HL-60 (cell line): Measurements from ENCODE around the gene RAB44.

Source experiments
- DNase-seq, 2 experiments: peaks; one replicate each; pipeline ENCODE4 v3.0.0-alpha.2; 2010 to 2020; ENCODE audit warnings: low read depth in 1 of 2, low spot score in 1 of 2
- H3K27ac ChIP-seq: fragments of 250-450 bp; sonication (Bioruptor Pico); replicated peaks from 2 replicates; pipeline ENCODE4 v1.5.1; 2020; ENCODE audit warnings: mild to moderate bottlenecking, moderate library complexity
- H3K27me3 ChIP-seq: fragments of 250-450 bp; sonication (Bioruptor Pico); 2 replicates; pipeline ENCODE4 v1.5.1; 2021; ENCODE audit warnings: mild to moderate bottlenecking, moderate library complexity; ENCODE audit not compliant: insufficient read depth, poor library complexity, severe bottlenecking
- H3K4me3 ChIP-seq: replicated peaks from 2 replicates; pipeline ENCODE4 v1.5.1; 2011; ENCODE audit warnings: mild to moderate bottlenecking, control low read depth, low read length; ENCODE audit not compliant: insufficient read depth
- CTCF ChIP-seq: IDR thresholded peaks from one replicate; pipeline ENCODE4 v1.5.1; 2011; ENCODE audit warnings: low read length, control low read depth, inconsistent platforms; ENCODE audit not compliant: insufficient read depth
- GABPA ChIP-seq: IDR thresholded peaks from 2 replicates; pipeline ENCODE4 v1.6.1; 2012; ENCODE audit warnings: low read depth
- POLR2AphosphoS5 ChIP-seq: IDR thresholded peaks from 2 replicates; pipeline ENCODE4 v1.6.1; 2012; ENCODE audit warnings: low read depth
- SPI1 ChIP-seq: IDR thresholded peaks from 2 replicates; pipeline ENCODE4 v1.6.1; 2012; ENCODE audit warnings: low read depth, mild to moderate bottlenecking, borderline replicate concordance
- TF ChIP-seq, protein P1 (sequence below): IDR thresholded peaks from 2 replicates; pipeline ENCODE4 v1.6.1; 2012; ENCODE audit warnings: low read depth; ENCODE audit not compliant: insufficient replicate concordance

The RAB44 gene

DNA sequence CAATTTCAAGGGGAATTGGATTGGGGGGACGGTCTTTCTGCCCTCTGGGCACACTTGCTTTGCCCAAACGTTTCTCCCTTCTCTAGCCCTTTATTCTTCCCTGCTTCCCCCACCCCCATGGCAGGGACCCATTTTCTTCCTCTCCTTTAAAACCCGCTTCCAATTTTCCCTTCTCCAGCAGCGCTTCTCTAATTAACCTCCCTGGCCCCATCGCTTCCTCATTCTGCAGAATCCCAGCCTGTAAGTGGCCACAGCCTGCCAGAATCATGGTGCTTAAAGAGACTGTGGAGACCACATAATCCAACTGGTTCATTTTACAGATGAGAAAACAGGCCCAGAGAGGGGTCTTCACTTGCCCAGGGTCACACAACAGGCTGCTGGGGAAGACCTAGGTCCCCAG, 80.2 kb downstream of the RAB44 start:
- Histone ChIP-seq H3K27ac (no peak overlapping the region), H3K4me3 (no peak overlapping the region), H3K27me3 (no peaks in the 10 kb centered on the region)
- TF ChIP-seq SPI1 (peak; percentile 83), GABPA (no peak)
- DNase-seq, result peak in 1 of 2 experiments; percentile 54

- H3K27ac ChIP-seq, result no peak overlapping the region
- no peak for TF ChIP-seq GABPA
- TF ChIP-seq, protein P1, sequence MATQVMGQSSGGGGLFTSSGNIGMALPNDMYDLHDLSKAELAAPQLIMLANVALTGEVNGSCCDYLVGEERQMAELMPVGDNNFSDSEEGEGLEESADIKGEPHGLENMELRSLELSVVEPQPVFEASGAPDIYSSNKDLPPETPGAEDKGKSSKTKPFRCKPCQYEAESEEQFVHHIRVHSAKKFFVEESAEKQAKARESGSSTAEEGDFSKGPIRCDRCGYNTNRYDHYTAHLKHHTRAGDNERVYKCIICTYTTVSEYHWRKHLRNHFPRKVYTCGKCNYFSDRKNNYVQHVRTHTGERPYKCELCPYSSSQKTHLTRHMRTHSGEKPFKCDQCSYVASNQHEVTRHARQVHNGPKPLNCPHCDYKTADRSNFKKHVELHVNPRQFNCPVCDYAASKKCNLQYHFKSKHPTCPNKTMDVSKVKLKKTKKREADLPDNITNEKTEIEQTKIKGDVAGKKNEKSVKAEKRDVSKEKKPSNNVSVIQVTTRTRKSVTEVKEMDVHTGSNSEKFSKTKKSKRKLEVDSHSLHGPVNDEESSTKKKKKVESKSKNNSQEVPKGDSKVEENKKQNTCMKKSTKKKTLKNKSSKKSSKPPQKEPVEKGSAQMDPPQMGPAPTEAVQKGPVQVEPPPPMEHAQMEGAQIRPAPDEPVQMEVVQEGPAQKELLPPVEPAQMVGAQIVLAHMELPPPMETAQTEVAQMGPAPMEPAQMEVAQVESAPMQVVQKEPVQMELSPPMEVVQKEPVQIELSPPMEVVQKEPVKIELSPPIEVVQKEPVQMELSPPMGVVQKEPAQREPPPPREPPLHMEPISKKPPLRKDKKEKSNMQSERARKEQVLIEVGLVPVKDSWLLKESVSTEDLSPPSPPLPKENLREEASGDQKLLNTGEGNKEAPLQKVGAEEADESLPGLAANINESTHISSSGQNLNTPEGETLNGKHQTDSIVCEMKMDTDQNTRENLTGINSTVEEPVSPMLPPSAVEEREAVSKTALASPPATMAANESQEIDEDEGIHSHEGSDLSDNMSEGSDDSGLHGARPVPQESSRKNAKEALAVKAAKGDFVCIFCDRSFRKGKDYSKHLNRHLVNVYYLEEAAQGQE, result no peak
- no peak for TF ChIP-seq POLR2AphosphoS5
- TF ChIP-seq SPI1, result no peak
- TF ChIP-seq CTCF, result no peak
- H3K4me3 ChIP-seq, result no peak overlapping the region
- no peak for DNase-seq
- H3K27me3 ChIP-seq, result no peaks in the 10 kb centered on the region
Measured at GRCh38 chr6:36779227-36779626, 81.6 kb downstream of the RAB44 start.

DNA sequence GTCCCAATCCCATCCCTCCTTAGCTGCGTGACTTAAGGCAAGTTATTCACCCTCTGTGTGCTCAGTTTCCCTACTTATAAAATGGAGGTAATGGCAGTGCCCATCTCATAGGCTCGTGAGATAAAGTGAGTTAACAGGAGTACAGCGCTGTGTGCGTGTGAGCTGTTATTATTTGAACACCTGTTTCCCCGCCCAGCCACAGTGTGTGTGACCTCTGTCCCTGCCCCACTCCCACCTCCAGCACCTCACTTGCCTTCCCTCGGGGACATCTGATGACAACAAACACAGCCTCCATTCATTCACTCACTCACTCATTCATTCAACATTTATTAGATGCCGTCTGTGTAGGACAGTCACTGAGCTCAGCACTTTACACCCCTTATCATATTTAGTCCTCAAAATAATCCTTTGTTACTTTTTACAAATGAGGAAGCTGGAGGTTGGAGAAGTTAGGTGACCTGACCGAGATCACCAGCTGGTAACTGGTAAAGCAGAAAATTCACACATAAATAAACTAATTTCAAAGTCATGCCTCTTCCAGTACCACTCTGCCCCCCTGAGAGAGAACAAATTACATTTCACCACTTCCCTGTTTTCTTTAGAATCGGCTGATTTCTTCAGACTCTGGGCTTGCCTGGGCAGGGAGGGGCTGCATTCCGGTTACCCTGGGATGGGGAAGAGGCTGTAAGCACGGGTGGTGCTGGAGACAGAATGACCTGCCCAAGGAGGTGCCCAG, 83.0 kb downstream of the RAB44 start:
- H3K27me3 ChIP-seq, result no peaks in the 10 kb centered on the region
- no peak overlapping the region for H3K4me3 ChIP-seq
- TF ChIP-seq CTCF (no peak), SPI1 (peak; percentile 93), POLR2AphosphoS5 (no peak), GABPA (no peak)
- TF ChIP-seq, protein P1, result no peak
- no peak overlapping the region; the same call in 1 of the 2 replicates for H3K27ac ChIP-seq
- peak in 1 of 2 experiments; percentile 81 for DNase-seq

DNA sequence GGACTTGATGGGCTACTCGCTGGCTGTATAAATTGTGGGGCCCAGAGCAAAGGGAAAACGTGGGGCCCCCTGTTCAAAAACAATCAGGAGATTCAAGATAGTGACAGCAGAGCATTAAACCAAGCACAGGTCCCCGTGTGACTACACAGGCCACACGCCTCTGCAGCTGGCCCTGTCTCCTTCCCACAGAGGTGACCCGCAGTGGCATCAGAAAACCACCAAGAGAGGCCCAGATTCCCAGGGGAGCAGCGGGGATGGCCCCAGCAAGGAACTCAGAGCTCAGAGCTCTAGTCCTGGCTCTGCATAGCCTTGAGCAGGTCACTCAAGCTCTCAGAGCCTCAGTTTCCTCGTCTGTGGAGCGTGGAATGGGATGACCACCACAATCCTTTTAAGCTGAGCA, 84.0 kb downstream of the RAB44 start:
- no peak overlapping the region for H3K4me3 ChIP-seq
- TF ChIP-seq, protein P1, result no peak
- 0 out of 2 replicates have a peak, but pooled peaks have one; percentile 29 for TF ChIP-seq POLR2AphosphoS5

More for the DNA sequence above, 84.0 kb downstream of the RAB44 start:
- DNase-seq, result peak in 1 of 2 experiments; percentile 32
- Histone ChIP-seq H3K27ac (no peak overlapping the region), H3K27me3 (no peaks in the 10 kb centered on the region)
